Omental fat pad (tissue), 4 donors: Measurements from ENCODE around the gene AGAP1. TPM values are rescaled to one million over a fixed set of nuclear protein-coding genes. Genes with fewer than 3 reads are reported as not detected.

Experiments
- ATAC-seq: fragments of 150-250 bp; one replicate; pipeline ENCODE4 v1.9.1; 2016; ENCODE audit warnings: mild to moderate bottlenecking, moderate library complexity; ENCODE audit not compliant: low FRiP score
- DNase-seq: peaks from one replicate; pipeline ENCODE4 v3.0.0-alpha.2; 2019; ENCODE audit warnings: low spot score
- total RNA-seq, 4 donors: library from RNA; depleted of rRNA; stranded (reverse); fragments of >200 nt; gene quantifications; one replicate each; pipeline ENCODE4 v1.1.0, GENCODE V29; 2016
- TF ChIP-seq, protein P1 (sequence below), 3 donors: fragments of 450-650 bp; IDR thresholded peaks; one replicate each; pipeline ENCODE4 v1.5.1; 2016 to 2017; ENCODE audit warnings: antibody characterized with exemption in 3 of 3, mild to moderate bottlenecking in 3 of 3, moderate library complexity in 2 of 3

AGAP1 gene
- total RNA-seq, 4 donors from 2014 or later = 15.5 to 24.3 (median 16.2) TPM

- ATAC-seq (no peak), DNase-seq (no peak)
- TF ChIP-seq, protein P1, sequence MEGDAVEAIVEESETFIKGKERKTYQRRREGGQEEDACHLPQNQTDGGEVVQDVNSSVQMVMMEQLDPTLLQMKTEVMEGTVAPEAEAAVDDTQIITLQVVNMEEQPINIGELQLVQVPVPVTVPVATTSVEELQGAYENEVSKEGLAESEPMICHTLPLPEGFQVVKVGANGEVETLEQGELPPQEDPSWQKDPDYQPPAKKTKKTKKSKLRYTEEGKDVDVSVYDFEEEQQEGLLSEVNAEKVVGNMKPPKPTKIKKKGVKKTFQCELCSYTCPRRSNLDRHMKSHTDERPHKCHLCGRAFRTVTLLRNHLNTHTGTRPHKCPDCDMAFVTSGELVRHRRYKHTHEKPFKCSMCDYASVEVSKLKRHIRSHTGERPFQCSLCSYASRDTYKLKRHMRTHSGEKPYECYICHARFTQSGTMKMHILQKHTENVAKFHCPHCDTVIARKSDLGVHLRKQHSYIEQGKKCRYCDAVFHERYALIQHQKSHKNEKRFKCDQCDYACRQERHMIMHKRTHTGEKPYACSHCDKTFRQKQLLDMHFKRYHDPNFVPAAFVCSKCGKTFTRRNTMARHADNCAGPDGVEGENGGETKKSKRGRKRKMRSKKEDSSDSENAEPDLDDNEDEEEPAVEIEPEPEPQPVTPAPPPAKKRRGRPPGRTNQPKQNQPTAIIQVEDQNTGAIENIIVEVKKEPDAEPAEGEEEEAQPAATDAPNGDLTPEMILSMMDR (IDR thresholded peaks at IDR 0.05) = no peak
These were observed 86.7 kb downstream of the AGAP1 start for GRCh38 chr2:235580426-235581157.

DNA sequence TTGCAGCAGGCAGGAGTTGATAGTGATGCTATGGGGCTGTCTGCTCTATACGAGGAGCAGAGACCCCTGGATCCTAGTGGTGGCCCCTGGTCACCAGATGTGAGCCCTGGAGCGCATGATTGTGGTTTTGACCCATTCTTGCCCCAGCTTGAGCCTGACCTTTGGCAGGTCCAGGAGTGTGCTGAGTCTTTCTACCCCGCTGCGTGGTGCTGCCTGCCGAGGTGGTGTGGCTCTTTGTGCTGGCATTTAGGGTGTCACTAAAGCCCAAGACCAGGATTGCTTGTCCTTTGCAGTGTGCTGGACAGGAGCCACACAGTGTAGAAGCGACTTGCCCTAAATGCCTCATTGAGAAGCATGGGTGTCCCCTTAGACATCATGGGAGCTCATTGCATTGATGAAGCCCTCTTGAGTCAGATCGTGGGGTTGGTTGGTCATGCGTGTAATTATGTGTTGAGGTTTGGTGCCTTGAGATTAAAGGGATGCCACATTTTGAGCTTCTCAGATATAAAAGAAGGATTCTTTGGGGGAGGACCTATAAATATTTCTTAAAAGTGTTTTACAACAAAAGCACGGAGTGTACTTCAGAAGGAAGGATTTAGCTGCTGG lies 88.3 kb downstream of the AGAP1 start:
- ATAC-seq (no peak), DNase-seq (no peak)
- TF ChIP-seq, protein P1 (IDR thresholded peaks at IDR 0.05) = no peak

DNA sequence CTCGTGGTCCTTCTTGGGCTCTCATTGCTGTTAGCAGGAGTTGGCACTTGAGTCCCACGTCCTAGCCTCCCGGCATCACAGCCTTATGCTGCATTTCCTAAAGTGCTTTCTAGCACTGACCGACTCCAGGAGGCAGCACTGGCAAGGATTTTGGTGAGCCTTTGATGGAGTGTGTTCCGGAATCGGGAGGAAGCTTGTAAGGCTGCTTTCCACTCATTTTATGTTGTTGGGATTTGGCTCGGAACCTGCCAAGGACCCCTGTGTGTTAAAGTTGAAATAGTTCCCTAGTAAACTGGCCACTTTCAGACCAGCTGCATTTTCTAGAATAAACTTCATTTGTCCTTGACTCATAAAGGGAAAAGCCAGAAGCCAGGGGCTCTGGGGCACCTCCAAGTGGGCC lies 88.9 kb downstream of the AGAP1 start:
- ATAC-seq (no peak), DNase-seq (no peak)
- TF ChIP-seq, protein P1 (IDR thresholded peaks at IDR 0.05) = no peak

DNA sequence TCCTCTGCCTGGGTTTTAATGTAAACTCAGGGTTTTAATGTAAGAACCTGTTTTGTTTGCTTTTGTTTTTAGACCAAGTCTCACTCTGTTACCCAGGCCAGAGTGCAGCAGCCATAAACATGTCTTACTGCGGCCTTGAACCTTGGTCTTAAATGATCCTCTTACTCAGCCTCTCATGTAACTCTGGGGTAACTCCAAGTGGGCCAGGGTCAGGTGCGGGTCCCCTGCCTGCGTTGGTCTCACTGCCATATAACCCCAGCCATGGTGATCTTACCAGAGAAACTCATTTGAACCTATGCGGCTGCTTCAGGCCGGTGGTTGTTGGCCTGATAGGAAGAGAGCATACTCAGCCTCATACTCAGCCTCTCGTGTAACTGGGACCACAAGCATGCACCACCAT lies 89.3 kb downstream of the AGAP1 start:
- TF ChIP-seq, protein P1 (IDR thresholded peaks at IDR 0.05) = no peak
- DNase-seq (no peak), ATAC-seq (no peak)

DNA sequence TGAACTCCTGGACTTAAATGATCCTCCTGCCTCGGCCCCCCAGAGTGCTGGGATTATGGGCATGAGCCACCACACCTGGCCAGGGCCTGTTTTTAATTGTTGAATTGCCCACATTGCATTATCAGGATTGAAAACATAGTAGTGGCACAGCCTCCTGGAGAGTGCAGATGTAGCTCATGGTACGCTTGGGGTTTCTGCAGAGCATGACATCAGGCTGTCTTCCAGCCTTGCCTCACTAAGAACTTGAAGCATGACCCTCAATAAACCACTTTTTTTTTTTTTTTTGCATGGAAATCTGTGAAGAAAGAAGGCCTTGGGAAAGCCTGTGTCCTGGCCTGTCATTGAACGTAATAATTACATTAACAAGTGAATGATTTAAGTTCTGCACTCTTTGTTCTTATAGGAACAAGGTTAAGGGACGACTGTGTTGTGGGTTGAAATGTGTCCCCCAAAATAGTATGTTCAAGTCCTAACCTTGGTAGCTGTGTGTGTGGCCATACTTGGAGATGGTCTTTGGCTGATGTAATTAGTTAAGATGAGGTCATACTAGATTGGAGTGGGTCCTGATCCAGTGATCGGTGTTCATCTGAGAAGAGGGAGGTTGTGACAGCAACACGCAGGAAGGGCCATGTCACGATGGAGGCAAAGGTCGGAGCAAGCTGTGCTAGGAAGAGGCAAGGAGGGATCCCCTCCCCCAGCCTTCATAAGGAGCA lies 90.2 kb downstream of the AGAP1 start:
- ATAC-seq (no peak), DNase-seq (no peak)
- TF ChIP-seq, protein P1 (IDR thresholded peaks at IDR 0.05) = no peak

DNA sequence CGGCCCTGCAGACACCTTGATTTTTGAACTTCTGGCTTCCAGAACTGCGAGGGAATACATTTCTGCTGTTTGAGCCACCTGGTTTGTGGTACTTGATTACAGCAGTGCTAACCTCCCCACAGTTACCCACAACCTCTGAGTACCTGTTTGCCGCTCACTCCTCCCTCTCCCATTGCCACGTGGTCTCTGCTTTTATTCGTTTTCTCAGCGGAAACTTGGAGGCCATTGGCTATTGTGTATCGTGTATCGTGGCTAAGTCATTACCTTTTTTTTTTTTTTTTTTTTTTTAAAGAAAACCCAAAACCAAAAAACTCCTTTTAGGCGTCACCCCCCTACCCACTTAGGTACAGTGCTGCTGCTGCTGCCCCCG lies 90.8 kb downstream of the AGAP1 start:
- ATAC-seq (no peak), DNase-seq (no peak)
- TF ChIP-seq, protein P1 (IDR thresholded peaks at IDR 0.05) = no peak
